Activated CD8-positive, alpha-beta memory T cell treated with anti-CD3 and anti-CD28 coated beads for 4 hours (primary cell): ENCODE measurements around the gene CFAP77.

ENCODE experiments used
- DNase-seq, 2 donors: peaks; one replicate each; pipeline ENCODE4 v3.0.0-alpha.2; 2020; ENCODE audit warnings: low read depth in 2 of 2

The CFAP77 gene

GRCh38 chr9:132408521-132408920 lies 1.5 kb upstream of the CFAP77 start:
- DNase-seq = no peak

DNA sequence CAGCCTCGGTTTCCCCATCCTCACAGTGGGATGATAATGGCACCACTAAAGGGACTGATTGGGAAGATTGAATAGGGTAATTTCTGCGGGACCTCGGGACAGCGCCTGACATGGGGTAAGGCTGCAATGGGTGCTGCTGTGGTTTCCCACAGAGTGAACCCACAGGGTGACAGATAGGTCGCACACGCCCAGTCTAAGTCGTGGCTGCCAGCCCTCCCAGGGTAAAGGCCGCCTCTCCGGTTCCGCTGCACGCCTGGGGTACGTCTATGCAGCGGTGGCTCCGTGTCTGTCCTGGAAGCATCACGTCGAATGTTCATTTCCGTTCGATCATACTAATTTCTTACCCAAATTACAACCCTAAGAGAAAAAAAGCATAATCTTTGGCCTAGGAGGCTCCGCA lies 631 bp downstream of the CFAP77 start:
- no peak for DNase-seq

DNA sequence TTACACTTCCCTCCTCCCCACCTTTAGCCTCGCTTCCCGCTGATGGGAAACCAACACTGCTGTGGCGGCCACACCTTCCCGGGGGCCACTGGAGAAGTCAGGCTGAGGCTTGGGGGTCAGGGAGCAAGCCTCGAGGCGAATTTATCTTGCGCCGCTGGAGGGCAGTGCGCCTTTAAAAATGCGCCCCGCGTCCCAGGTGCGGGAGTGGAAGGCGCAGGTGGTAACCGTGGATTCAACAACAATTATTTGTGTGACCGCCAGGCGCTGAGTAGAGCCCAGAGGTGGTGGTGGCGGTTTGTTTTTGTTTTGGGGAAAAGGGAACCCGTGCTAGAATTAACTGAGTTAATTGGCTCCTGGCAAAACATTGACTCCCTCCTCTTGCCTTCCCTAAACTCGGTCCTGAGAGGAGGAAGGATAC lies 1.1 kb downstream of the CFAP77 start:
- peak; percentile 26 to 27 for DNase-seq

DNA sequence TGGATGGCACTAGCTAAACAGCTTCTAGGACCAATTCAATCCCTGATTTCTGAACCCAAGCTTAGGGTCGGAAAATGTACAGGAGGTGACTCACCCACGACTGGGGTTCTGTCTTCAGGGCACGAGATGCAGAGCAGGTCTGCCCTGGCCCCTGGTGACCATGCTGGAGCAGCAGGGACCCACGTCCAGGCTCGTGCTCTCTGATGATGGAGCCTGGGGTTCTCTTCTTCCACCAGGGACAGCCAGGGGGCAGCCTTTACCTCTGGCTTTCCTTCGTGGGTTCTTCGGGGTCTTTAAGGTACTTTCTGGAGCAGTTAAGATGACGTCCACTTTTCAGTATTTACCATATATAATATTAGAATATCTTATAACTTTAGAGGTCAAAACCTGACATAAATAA lies 2.1 kb downstream of the CFAP77 start:
- DNase-seq = no peak

DNA sequence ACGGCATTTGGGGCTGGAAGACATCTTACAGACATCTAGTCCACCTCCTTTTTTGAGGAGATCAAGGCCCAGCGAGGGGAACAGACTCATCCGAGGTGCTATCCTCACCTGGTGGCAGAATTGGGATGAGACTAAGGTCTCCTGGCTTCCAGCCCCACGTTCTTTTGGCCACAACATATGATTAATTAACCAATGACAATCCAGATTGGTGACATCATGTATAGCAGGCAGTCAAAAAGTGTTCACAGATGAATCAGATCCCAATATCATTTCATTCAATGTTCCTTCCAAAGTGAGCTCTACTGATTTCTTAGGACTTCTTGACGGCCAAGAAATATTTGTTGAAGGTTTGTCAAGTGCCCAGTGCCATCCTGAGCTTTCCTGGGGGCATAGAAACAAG lies 3.9 kb downstream of the CFAP77 start:
- no peak for DNase-seq

- no peak for DNase-seq
Measured at GRCh38 chr9:132414731-132415130, 4.7 kb downstream of the CFAP77 start.

DNA sequence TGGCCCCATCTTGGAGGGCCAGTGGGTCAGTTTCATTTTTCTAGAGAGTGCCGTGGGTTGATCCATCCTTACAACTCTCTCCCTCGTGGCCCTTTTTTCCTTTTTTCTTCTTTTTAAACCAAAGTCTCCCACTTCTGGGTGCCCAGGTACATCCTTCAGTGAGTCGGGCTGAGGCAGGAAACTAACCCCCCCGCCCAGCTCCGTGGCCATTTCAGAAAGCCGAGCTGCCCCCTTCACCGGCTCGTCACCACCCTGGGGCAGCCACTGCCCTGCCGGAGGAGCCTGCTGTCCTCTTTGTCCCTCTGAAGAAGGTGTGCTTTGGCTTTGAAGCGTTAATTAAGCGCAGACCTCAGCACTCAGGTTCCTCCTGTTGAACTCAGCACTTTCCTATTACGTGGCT lies 5.2 kb downstream of the CFAP77 start:
- DNase-seq = no peak

DNA sequence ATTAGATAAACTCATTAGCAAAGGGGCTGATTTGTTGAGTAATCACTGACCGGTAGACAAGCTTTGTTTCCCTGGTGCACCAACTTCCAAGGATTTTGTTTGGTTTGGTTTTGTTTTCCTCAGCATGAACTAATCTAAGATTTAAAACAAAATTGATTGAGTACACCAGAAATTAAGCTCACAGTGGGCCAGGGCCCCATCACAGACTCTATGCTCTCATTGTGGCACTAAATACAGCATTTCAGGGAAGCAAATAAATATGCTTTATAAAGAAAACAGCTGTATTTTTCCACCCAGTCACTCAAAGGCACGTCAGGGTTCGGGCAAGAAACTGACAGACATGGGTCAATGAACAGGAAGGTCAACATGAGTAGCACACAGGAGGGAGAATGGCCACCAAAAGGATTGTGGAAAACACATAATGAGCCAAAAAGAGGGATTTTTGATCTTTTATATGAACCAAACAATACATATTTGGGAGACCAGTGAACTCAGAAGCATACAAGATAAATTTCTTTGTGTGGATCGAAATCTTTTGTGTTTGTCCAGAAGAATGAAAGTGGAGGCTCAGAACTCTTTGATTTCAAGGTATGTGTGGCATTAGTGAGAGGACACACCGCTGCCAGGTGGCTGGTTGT lies 8.8 kb downstream of the CFAP77 start:
- DNase-seq = no peak

DNA sequence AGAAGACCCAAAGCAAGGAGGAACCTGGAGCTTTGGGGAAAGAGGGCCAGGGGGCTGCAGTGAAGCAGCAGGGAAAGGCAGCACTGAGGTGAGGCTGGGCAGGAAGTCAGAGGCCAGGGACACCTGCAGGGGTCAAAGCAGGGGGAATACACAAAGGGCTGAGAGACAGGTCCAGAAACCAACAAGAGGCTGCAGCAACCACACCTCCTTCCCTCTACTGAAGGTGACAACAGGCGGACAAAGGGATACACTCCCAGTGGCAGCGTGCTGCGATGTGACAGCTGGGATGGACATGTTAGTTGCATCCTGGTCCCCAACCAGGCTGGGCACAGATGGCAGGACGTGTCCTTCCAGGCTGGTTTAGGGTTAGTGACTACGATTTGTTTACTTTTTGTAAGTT lies 12.6 kb downstream of the CFAP77 start:
- DNase-seq = no peak

DNA sequence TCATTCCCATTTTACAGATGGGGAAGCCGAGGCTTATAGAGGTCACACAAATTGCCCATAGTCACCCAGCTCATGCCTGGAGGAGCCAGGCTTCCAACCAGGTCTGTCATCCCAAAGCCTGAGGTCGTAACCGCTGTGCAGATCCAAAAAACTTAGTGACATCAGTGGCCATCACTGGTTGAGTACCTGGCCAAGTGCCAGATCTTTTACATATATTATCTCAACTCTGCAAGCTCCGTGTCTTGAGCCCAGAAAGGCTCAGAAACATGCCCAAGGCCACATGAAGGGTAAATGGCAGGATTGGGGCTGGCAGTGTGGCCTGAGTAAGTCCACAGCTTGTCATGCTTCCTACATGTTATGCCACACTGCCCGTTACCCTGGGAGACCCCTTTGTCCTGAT lies 13.5 kb downstream of the CFAP77 start:
- DNase-seq = no peak

DNA sequence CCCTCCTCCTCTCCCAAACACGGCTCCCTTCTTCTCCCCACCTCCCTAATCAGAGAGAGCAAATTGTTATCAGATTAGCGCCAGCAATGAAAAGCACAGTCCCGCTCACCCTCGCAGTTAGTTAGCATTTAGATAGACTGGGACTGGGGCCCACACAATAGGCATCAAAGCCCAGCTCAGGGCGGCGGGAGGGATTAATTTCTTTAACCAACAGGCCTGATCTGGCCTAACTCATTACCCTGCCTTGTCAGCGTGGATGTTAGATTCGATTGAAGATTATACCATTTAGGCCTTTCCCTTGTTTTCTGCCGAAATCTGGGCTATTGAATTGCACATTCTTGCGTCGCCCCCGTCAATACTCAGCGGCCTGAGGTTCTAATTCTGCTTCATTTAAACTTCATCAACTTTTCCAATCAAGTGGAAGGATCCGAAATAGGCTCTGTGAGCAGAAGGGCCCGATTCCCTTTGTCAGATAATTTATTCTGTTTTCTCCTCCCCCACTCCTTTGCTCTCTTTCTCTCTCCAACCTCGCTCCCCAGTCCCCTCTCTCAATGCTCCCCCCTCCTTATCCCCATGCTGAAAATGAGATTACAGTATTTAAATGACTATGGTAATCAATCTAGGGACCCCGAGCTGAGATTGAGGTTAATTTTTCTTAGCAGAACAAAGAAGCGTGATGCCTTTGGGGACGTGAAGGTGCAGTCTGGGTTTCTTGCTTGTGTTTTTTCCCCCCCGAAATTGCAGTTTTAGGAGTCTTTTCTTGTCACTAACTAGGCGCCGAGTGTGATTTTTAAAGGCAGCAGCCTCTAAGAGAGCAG lies 15.1 kb downstream of the CFAP77 start:
- DNase-seq = no peak

- no peak for DNase-seq
Measured at GRCh38 chr9:132425675-132426062, 15.7 kb downstream of the CFAP77 start.

GRCh38 chr9:132426639-132427414 lies 16.8 kb downstream of the CFAP77 start:
- no peak for DNase-seq

GRCh38 chr9:132430998-132431397 lies 21.0 kb downstream of the CFAP77 start:
- no peak for DNase-seq

DNA sequence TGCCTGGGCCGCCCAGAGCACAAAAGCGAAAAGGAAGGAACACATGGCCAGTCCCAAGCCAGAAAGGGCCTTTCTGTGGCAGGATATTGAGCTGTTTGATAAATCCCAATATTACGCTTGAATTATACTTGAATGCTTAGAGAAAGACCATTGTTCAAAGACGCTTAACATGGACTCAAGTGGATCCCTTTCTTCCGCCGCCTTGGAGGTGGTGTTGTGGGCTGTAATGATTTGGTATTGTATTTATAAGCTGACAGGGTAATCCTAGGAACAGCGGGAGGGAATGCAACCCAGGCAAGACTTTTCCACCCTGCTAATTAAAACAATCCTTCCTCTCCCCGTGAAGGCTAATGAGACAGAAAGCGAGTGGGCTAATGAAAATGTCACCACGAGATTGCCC lies 24.9 kb downstream of the CFAP77 start:
- no peak for DNase-seq

DNA sequence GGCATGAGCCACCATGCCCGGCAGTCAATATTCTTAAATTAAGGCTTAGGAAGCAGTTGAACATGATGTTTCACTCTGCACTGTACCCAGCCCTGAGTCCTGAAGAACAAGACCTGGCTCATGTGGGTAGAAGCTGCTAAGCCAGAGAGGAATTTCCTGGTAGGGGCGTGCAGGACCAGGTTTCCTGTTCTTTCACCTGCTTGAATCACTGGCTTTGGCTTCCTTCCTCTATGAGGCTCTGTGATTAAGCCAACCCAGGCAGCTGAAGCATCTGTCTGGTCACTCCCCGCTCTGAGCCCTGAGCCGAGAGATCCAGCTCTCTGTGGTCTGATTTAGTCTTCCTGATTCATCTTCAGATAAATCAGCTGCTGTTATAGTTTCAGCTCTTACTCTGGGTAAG lies 29.1 kb downstream of the CFAP77 start:
- DNase-seq = no peak

DNA sequence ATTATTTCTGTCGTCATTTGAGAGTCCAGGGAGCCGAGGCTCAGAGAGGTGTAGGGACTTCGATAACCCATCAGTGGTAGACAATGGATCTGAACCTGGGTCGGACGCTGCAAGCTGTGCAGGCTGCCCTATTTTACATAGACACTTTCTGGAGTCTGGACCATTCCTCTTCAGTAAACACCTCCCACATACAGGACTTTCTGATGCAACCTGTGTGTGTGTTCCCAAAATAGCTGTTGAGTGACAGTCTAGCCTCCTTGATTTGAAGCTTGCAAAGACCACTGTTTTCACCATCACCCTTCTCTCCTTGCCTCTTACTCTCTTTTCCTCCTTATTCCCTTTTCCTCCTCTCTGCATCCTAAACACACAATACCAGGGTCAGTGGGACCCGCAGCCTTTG lies 30.7 kb downstream of the CFAP77 start:
- no peak for DNase-seq

GRCh38 chr9:132441404-132441803 lies 31.4 kb downstream of the CFAP77 start:
- no peak for DNase-seq

GRCh38 chr9:132443951-132444607 lies 34.1 kb downstream of the CFAP77 start:
- no peak for DNase-seq

DNA sequence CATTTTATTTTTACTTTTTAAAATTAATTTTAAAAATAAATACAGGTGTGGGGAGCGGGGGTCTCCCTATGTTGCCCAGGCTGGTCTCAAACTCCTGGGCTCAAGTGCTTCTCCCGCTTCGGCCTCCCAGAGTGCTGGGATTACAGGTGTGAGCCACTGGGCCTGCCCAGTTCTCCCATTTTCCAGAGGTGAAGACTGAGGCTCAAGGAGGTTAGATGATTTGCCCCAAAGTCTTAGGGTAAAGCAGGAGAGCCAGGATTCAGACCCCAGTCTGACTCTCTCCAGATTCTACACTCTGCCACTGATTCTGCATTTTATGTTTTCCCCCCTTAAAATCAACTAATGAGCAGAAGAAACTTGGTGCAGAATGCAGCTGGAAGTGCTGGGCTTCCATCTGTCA lies 36.9 kb downstream of the CFAP77 start:
- no peak for DNase-seq

- no peak for DNase-seq
Measured at GRCh38 chr9:132447346-132447745, 37.3 kb downstream of the CFAP77 start.

GRCh38 chr9:132447902-132448301 lies 37.9 kb downstream of the CFAP77 start:
- DNase-seq = no peak
